ENCODE results near the gene SCUBE2. TPM values are rescaled to one million over a fixed set of nuclear protein-coding genes. Genes with fewer than 3 reads are reported as not detected.

The SCUBE2 gene
- total and polyA plus RNA-seq, 2 donors (not counting 1 experiment from before 2014, with no cell fraction given) = not detected

- Mint-ChIP-seq H3K4me3 (no peak overlapping the region), H3K27me3 (no peaks in the 10 kb centered on the region), H3K9me3 (ENCODE audit: insufficient read depth) (no peaks in the 10 kb centered on the region), H3K4me1 (no peaks in the 10 kb centered on the region), H3K27ac (no peak overlapping the region)
- ChIA-PET POLR2A (no interaction called here), CTCF (no interaction called here)
- 40% methylated on average over 1 of the region's 3 CpGs for WGBS (ENCODE audit: insufficient coverage)
- DNase-seq = no peak
- Histone ChIP-seq H3K4me3 (ENCODE audit: control extremely low read depth in 1 of 5, extremely low read depth in 1 of 5, insufficient read depth in 1 of 5, low read depth in 2 of 5, low read length in 4 of 5) (no peak overlapping the region), H3K4me2 (replicated peaks; ENCODE audit: low read depth, low read length, poor library complexity, severe bottlenecking) (no peak overlapping the region), H3K4me1 (ENCODE audit: control insufficient read depth in 2 of 2, insufficient read depth in 2 of 2, low read length in 2 of 2) (no peaks in the 10 kb centered on the region), H3K9ac (ENCODE audit: low read length) (no peak overlapping the region), H2AFZ (ENCODE audit: insufficient read depth, low read depth, low read length, poor library complexity, severe bottlenecking) (no peak overlapping the region), H3K36me3 (replicated peaks in 1 of 2; ENCODE audit: control extremely low read depth in 1 of 2, control insufficient read depth in 1 of 2, extremely low read depth in 1 of 2, insufficient read depth in 2 of 2, low read length in 1 of 2) (no peaks in the 10 kb centered on the region), H4K20me1 (ENCODE audit: control insufficient read depth, insufficient read depth, low read length, poor library complexity, severe bottlenecking) (no peaks in the 10 kb centered on the region), H3K9me3 (ENCODE audit: control extremely low read depth in 1 of 3, control insufficient read depth in 2 of 3, insufficient read depth in 1 of 3, low read length in 2 of 3) (no peaks in the 10 kb centered on the region), H3K27me3 (replicated peaks in 1 of 4; ENCODE audit: control extremely low read depth in 1 of 4, control insufficient read depth in 3 of 4, insufficient read depth in 4 of 4, low read length in 3 of 4) (no peaks in the 10 kb centered on the region), H3K79me2 (ENCODE audit: control insufficient read depth, insufficient read depth, low read length) (no peaks in the 10 kb centered on the region), H3K27ac (ENCODE audit: low read length in 2 of 2) (no peak overlapping the region)
- intact Hi-C loops (cut with micrococcal nuclease) = no loop called here
- no peak for TF ChIP-seq EZH2 (IDR thresholded peaks at IDR 0.05; ENCODE audit: borderline replicate concordance, insufficient read depth, low read depth, low read length, poor library complexity, severe bottlenecking)
- TF ChIP-seq CTCF (IDR thresholded peaks at IDR 0.05) = no peak
- no peak for ATAC-seq (ENCODE audit: low read depth)
Measured at GRCh38 chr11:8973121-8973520, 118.3 kb downstream of the SCUBE2 start.

GRCh38 chr11:8971924-8972316, 119.5 kb downstream of the SCUBE2 start:
- H2AFZ ChIP-seq (ENCODE audit: insufficient read depth, low read depth, low read length, poor library complexity, severe bottlenecking) = no peak overlapping the region
- intact Hi-C loops (cut with micrococcal nuclease) = no loop called here
- H3K27ac Mint-ChIP-seq = no peak overlapping the region
- DNase-seq (no peak), ATAC-seq (ENCODE audit: low read depth) (no peak)
- WGBS (ENCODE audit: insufficient coverage) = no CpG with 5 or more reads among the region's 1 CpG
- H3K27me3 ChIP-seq (replicated peaks in 1 of 4; ENCODE audit: control extremely low read depth in 1 of 4, control insufficient read depth in 3 of 4, insufficient read depth in 4 of 4, low read length in 3 of 4) = no peaks in the 10 kb centered on the region
- TF ChIP-seq EZH2 (IDR thresholded peaks at IDR 0.05; ENCODE audit: borderline replicate concordance, insufficient read depth, low read depth, low read length, poor library complexity, severe bottlenecking) = no peak
- TF ChIP-seq CTCF (IDR thresholded peaks at IDR 0.05) = no peak
- H3K9ac ChIP-seq (ENCODE audit: low read length) = no peak overlapping the region
- no peaks in the 10 kb centered on the region for H3K9me3 ChIP-seq (ENCODE audit: control extremely low read depth in 1 of 3, control insufficient read depth in 2 of 3, insufficient read depth in 1 of 3, low read length in 2 of 3)
- ChIA-PET POLR2A (no interaction called here), CTCF (interaction anchor here (0.5 kb wide), 1 partner anchor 25 kb away, joined by 3 read pairs; no protein-coding TSS in a partner anchor)
- H3K79me2 ChIP-seq (ENCODE audit: control insufficient read depth, insufficient read depth, low read length) = no peaks in the 10 kb centered on the region
- H3K4me1 ChIP-seq (ENCODE audit: control insufficient read depth in 2 of 2, insufficient read depth in 2 of 2, low read length in 2 of 2) = no peaks in the 10 kb centered on the region
- no peak overlapping the region for H3K4me3 ChIP-seq (ENCODE audit: control extremely low read depth in 1 of 5, extremely low read depth in 1 of 5, insufficient read depth in 1 of 5, low read depth in 2 of 5, low read length in 4 of 5)
- H3K4me2 ChIP-seq (replicated peaks; ENCODE audit: low read depth, low read length, poor library complexity, severe bottlenecking) = no peak overlapping the region
- no peak overlapping the region for H3K4me3 Mint-ChIP-seq
- H3K36me3 ChIP-seq (replicated peaks in 1 of 2; ENCODE audit: control extremely low read depth in 1 of 2, control insufficient read depth in 1 of 2, extremely low read depth in 1 of 2, insufficient read depth in 2 of 2, low read length in 1 of 2) = no peaks in the 10 kb centered on the region
- no peaks in the 10 kb centered on the region for H3K9me3 Mint-ChIP-seq (ENCODE audit: insufficient read depth)
- H3K27me3 Mint-ChIP-seq = no peaks in the 10 kb centered on the region
- no peak overlapping the region for H3K27ac ChIP-seq (ENCODE audit: low read length in 2 of 2)
- no peaks in the 10 kb centered on the region for H3K4me1 Mint-ChIP-seq
- H4K20me1 ChIP-seq (ENCODE audit: control insufficient read depth, insufficient read depth, low read length, poor library complexity, severe bottlenecking) = no peaks in the 10 kb centered on the region
